ENCODE measurements around the gene VPS29. TPM values are rescaled to one million over a fixed set of nuclear protein-coding genes. Genes with fewer than 3 reads are reported as not detected.
"Not testable (repeated sequence)": the region's sequence is repeated elsewhere in the genome, so short reads cannot be mapped to it uniquely, and the experiment has no call there.

The VPS29 gene
- 100 to 1,000 TPM; 126 to 128 TPM for total RNA-seq

- H3K4me3 Mint-ChIP-seq = peak within 1 kb of the TSS; percentile 97
- POLR2A ChIA-PET = interaction anchor here (0.6 to 5.1 kb wide), 21 partner anchors 8 to 191 kb away, joined by 3 to 42 read pairs (median 3); partner anchors contain the start of genes ARPC3, FAM216A and GPN3
- ATAC-seq (peak; percentile 98), DNase-seq (peak; percentile 100)
- CTCF ChIA-PET = interaction anchor here (1.2 to 19.2 kb wide), 5 partner anchors 9 to 100 kb away, joined by 3 to 266 read pairs (median 19); partner anchors contain the start of genes ARPC3, FAM216A and GPN3
- peaks cover 40% of the 10 kb centered on the region for H3K4me1 Mint-ChIP-seq (ENCODE audit: low read depth)
- no peaks in the 10 kb centered on the region for H3K27me3 Mint-ChIP-seq (ENCODE audit: low read depth)
- H3K9me3 Mint-ChIP-seq (ENCODE audit: insufficient read depth) = peaks cover 3% of the 10 kb centered on the region
- H3K36me3 Mint-ChIP-seq (ENCODE audit: low read depth) = peaks cover 45% of the 10 kb centered on the region
- peak within 1 kb of the TSS; percentile 99 for H3K27ac Mint-ChIP-seq
These were observed at the start of gene VPS29, which contains the start of gene RAD9B for GRCh38 chr12:110501752-110502738. TSS of gene VPS29 (minus strand) at chr12:110502111. CDS start at chr12:110502051, 60 bp downstream. TSS of gene RAD9B (plus strand) at chr12:110502331. CDS start at chr12:110502338, 7 bp downstream.

GRCh38 chr12:110550981-110551380 is 49.1 kb upstream of the VPS29 start:
- Mint-ChIP-seq H3K4me1 (ENCODE audit: low read depth) (peaks cover 25% of the 10 kb centered on the region), H3K4me3 (no peak overlapping the region), H3K9me3 (ENCODE audit: insufficient read depth) (no peaks in the 10 kb centered on the region), H3K36me3 (ENCODE audit: low read depth) (peaks cover 30% of the 10 kb centered on the region), H3K27me3 (ENCODE audit: low read depth) (no peaks in the 10 kb centered on the region), H3K27ac (no peak overlapping the region)
- DNase-seq (no peak), ATAC-seq (no peak)
- ChIA-PET POLR2A (no interaction called here), CTCF (interaction anchor here (0.9 to 10.1 kb wide), 12 partner anchors 8 to 101 kb away, joined by 3 to 259 read pairs (median 12); partner anchors contain the start of gene ARPC3)

- ChIA-PET CTCF (interaction anchor here (0.7 to 10.1 kb wide), 6 partner anchors 14 to 88 kb away, joined by 3 to 259 read pairs (median 4); partner anchors contain the start of genes FAM216A and GPN3), POLR2A (interaction anchor here (0.6 to 1.2 kb wide), 2 partner anchors 36 to 47 kb away, joined by 3 read pairs; partner anchors contain the start of gene RAD9B)
- ATAC-seq = no peak
- peaks cover 37% of the 10 kb centered on the region for H3K36me3 Mint-ChIP-seq (ENCODE audit: low read depth)
- H3K27ac Mint-ChIP-seq = no peak overlapping the region
- H3K9me3 Mint-ChIP-seq (ENCODE audit: insufficient read depth) = no peaks in the 10 kb centered on the region
- no peaks in the 10 kb centered on the region for H3K27me3 Mint-ChIP-seq (ENCODE audit: low read depth)
- no peak overlapping the region for H3K4me3 Mint-ChIP-seq
- peaks cover 16% of the 10 kb centered on the region for H3K4me1 Mint-ChIP-seq (ENCODE audit: low read depth)
- no peak for DNase-seq
These were observed 47.8 kb upstream of the VPS29 start for GRCh38 chr12:110549716-110550115.

GRCh38 chr12:110548678-110549077 is 46.8 kb upstream of the VPS29 start:
- H3K27me3 Mint-ChIP-seq (ENCODE audit: low read depth) = no peaks in the 10 kb centered on the region
- H3K9me3 Mint-ChIP-seq (ENCODE audit: insufficient read depth) = no peaks in the 10 kb centered on the region
- no peak for ATAC-seq
- no peak overlapping the region for H3K27ac Mint-ChIP-seq
- peaks cover 41% of the 10 kb centered on the region for H3K36me3 Mint-ChIP-seq (ENCODE audit: low read depth)
- CTCF ChIA-PET = interaction anchor here (0.8 to 10.1 kb wide), 5 partner anchors 15 to 81 kb away, joined by 3 to 259 read pairs (median 4); partner anchors contain the start of genes FAM216A and GPN3
- peaks cover 18% of the 10 kb centered on the region for H3K4me1 Mint-ChIP-seq (ENCODE audit: low read depth)
- POLR2A ChIA-PET = interaction anchor here (0.6 to 1.2 kb wide), 2 partner anchors 26 to 46 kb away, joined by 3 to 6 read pairs; partner anchors contain the start of gene RAD9B
- H3K4me3 Mint-ChIP-seq = no peak overlapping the region
- no peak for DNase-seq

GRCh38 chr12:110547090-110547489 is 45.2 kb upstream of the VPS29 start:
- DNase-seq = no peak
- Mint-ChIP-seq H3K4me3 (no peak overlapping the region), H3K27ac (no peak overlapping the region), H3K4me1 (ENCODE audit: low read depth) (peaks cover 28% of the 10 kb centered on the region), H3K9me3 (ENCODE audit: insufficient read depth) (no peaks in the 10 kb centered on the region), H3K27me3 (ENCODE audit: low read depth) (no peaks in the 10 kb centered on the region), H3K36me3 (ENCODE audit: low read depth) (peaks cover 55% of the 10 kb centered on the region)
- POLR2A ChIA-PET = no interaction called here
- no peak for ATAC-seq
- CTCF ChIA-PET = interaction anchor here (10.1 kb wide), 1 partner anchor 52 kb away, joined by 259 read pairs; no protein-coding TSS in a partner anchor

GRCh38 chr12:110546339-110546738 is 44.4 kb upstream of the VPS29 start:
- ChIA-PET POLR2A (no interaction called here), CTCF (interaction anchor here (10.1 kb wide), 1 partner anchor 53 kb away, joined by 259 read pairs; no protein-coding TSS in a partner anchor)
- Mint-ChIP-seq H3K9me3 (ENCODE audit: insufficient read depth) (no peaks in the 10 kb centered on the region), H3K4me1 (ENCODE audit: low read depth) (peaks cover 27% of the 10 kb centered on the region), H3K27me3 (ENCODE audit: low read depth) (no peaks in the 10 kb centered on the region), H3K4me3 (no peak overlapping the region), H3K36me3 (ENCODE audit: low read depth) (peaks cover 50% of the 10 kb centered on the region), H3K27ac (no peak overlapping the region)
- DNase-seq (no peak), ATAC-seq (no peak)

- Mint-ChIP-seq H3K27ac (no peak overlapping the region), H3K27me3 (ENCODE audit: low read depth) (no peaks in the 10 kb centered on the region), H3K4me1 (ENCODE audit: low read depth) (peaks cover 27% of the 10 kb centered on the region), H3K4me3 (no peak overlapping the region), H3K9me3 (ENCODE audit: insufficient read depth) (no peaks in the 10 kb centered on the region), H3K36me3 (ENCODE audit: low read depth) (peaks cover 48% of the 10 kb centered on the region)
- no peak for DNase-seq
- ChIA-PET POLR2A (no interaction called here), CTCF (interaction anchor here (3.2 to 10.1 kb wide), 2 partner anchors 54 to 56 kb away, joined by 34 to 259 read pairs; no protein-coding TSS in a partner anchor)
- ATAC-seq = no peak
These were observed 43.9 kb upstream of the VPS29 start for GRCh38 chr12:110545812-110546211.

- H3K4me3 Mint-ChIP-seq; H3K9me3 Mint-ChIP-seq (ENCODE audit: insufficient read depth); DNase-seq; POLR2A ChIA-PET; H3K27me3 Mint-ChIP-seq (ENCODE audit: low read depth); ATAC-seq; H3K27ac Mint-ChIP-seq: not testable (repeated sequence)
- H3K4me1 Mint-ChIP-seq (ENCODE audit: low read depth) = peaks cover 27% of the 10 kb centered on the region
- H3K36me3 Mint-ChIP-seq (ENCODE audit: low read depth) = peaks cover 44% of the 10 kb centered on the region
- CTCF ChIA-PET = interaction anchor here (3.2 kb wide), 1 partner anchor 56 kb away, joined by 34 read pairs; no protein-coding TSS in a partner anchor
These were observed 43.3 kb upstream of the VPS29 start for GRCh38 chr12:110545259-110545658.

- Mint-ChIP-seq H3K4me1 (ENCODE audit: low read depth) (peaks cover 32% of the 10 kb centered on the region), H3K27ac (no peak overlapping the region), H3K9me3 (ENCODE audit: insufficient read depth) (no peaks in the 10 kb centered on the region), H3K4me3 (no peak overlapping the region), H3K27me3 (ENCODE audit: low read depth) (no peaks in the 10 kb centered on the region), H3K36me3 (ENCODE audit: low read depth) (peaks cover 46% of the 10 kb centered on the region)
- ChIA-PET CTCF (interaction anchor here (0.6 to 3.2 kb wide), 6 partner anchors 8 to 94 kb away, joined by 3 to 34 read pairs (median 4); partner anchors contain the start of gene ARPC3), POLR2A (interaction anchor here (0.6 to 2.1 kb wide), 4 partner anchors 31 to 289 kb away, joined by 3 to 5 read pairs (median 3); partner anchors contain the start of genes FAM216A and GPN3)
- DNase-seq (no peak), ATAC-seq (no peak)
These were observed 42.1 kb upstream of the VPS29 start for GRCh38 chr12:110543965-110544364.

GRCh38 chr12:110543252-110543959 is 41.5 kb upstream of the VPS29 start:
- no peaks in the 10 kb centered on the region for H3K27me3 Mint-ChIP-seq (ENCODE audit: low read depth)

GRCh38 chr12:110540048-110540447 is 38.1 kb upstream of the VPS29 start:
- no peak overlapping the region for H3K4me3 Mint-ChIP-seq
- H3K27ac Mint-ChIP-seq = no peak overlapping the region
- ATAC-seq (no peak), DNase-seq (no peak)
- POLR2A ChIA-PET = no interaction called here
- H3K4me1 Mint-ChIP-seq (ENCODE audit: low read depth) = peaks cover 24% of the 10 kb centered on the region
- CTCF ChIA-PET = interaction anchor here (0.7 to 3.7 kb wide), 6 partner anchors 22 to 90 kb away, joined by 3 to 13 read pairs (median 6); partner anchors contain the start of genes ARPC3 and FAM216A
- no peaks in the 10 kb centered on the region for H3K9me3 Mint-ChIP-seq (ENCODE audit: insufficient read depth)
- H3K27me3 Mint-ChIP-seq (ENCODE audit: low read depth) = no peaks in the 10 kb centered on the region
- H3K36me3 Mint-ChIP-seq (ENCODE audit: low read depth) = peaks cover 57% of the 10 kb centered on the region

More at GRCh38 chr12:110543252-110543959, 41.5 kb upstream of the VPS29 start:
- Mint-ChIP-seq H3K4me3 (no peak overlapping the region), H3K27ac (no peak overlapping the region), H3K9me3 (ENCODE audit: insufficient read depth) (no peaks in the 10 kb centered on the region), H3K4me1 (ENCODE audit: low read depth) (peaks cover 34% of the 10 kb centered on the region), H3K36me3 (ENCODE audit: low read depth) (peaks cover 49% of the 10 kb centered on the region)
- no peak for ATAC-seq
- ChIA-PET CTCF (interaction anchor here (0.6 to 3.2 kb wide), 7 partner anchors 8 to 93 kb away, joined by 3 to 34 read pairs (median 3); partner anchors contain the start of gene ARPC3), POLR2A (interaction anchor here (0.6 to 2.1 kb wide), 4 partner anchors 32 to 289 kb away, joined by 3 to 5 read pairs (median 3); partner anchors contain the start of genes FAM216A and GPN3)
- no peak for DNase-seq
